Epithelial cell of esophagus (primary cell): Measurements from ENCODE around the gene HDDC2.

Experiments used
- DNase-seq: peaks from one replicate; pipeline ENCODE4 v3.0.0; 2010; ENCODE audit warnings: low read depth
- H3K4me3 ChIP-seq: 2 replicates; pipeline ENCODE4 v1.5.1; 2011; ENCODE audit warnings: mild to moderate bottlenecking, low read length, control low read depth
- CTCF ChIP-seq: IDR thresholded peaks from 2 replicates; pipeline ENCODE4 v1.5.1; 2011; ENCODE audit warnings: low read depth, mild to moderate bottlenecking, low read length, control low read depth, inconsistent platforms; ENCODE audit not compliant: insufficient read depth; ENCODE audit errors: missing control alignments

The HDDC2 gene

GRCh38 chr6:125254321-125254720 is 47.4 kb downstream of the HDDC2 start:
- no peak for DNase-seq
- H3K4me3 ChIP-seq = no peak overlapping the region
- no peak for TF ChIP-seq CTCF

- H3K4me3 ChIP-seq = no peak overlapping the region
- peak; percentile 70 for DNase-seq
- TF ChIP-seq CTCF = no peak
Observed at GRCh38 chr6:125253881-125254280, 47.9 kb downstream of the HDDC2 start.

DNA sequence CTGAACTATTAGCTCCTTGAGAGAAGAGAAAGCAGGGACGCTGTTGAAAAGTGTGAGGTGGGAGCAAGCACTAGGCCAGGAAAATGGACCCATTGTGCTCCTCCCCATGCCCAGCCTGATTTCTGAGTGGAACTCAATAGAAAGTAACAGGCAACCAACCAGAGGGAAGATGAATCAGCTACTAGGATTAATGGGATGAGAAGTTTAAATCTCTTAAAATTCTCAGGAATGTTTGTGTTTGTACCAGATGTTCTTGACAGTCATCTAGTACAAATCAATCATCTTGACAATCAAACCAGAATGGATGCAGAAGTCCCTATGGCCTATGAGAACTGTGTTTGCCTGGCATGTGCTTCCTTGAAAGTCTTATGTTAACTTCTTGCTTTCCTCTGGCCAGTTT is 48.9 kb downstream of the HDDC2 start:
- no peak for TF ChIP-seq CTCF
- no peak overlapping the region for H3K4me3 ChIP-seq
- DNase-seq = peak; percentile 31

GRCh38 chr6:125251516-125252220 is 50.1 kb downstream of the HDDC2 start:
- DNase-seq = no peak
- TF ChIP-seq CTCF = no peak
- no peak overlapping the region for H3K4me3 ChIP-seq

GRCh38 chr6:125250511-125250910 is 51.3 kb downstream of the HDDC2 start:
- no peak overlapping the region for H3K4me3 ChIP-seq
- no peak for DNase-seq
- no peak for TF ChIP-seq CTCF

- no peak for DNase-seq
- no peak overlapping the region for H3K4me3 ChIP-seq
- TF ChIP-seq CTCF = no peak
Observed at GRCh38 chr6:125248136-125248535, 53.6 kb downstream of the HDDC2 start.

DNA sequence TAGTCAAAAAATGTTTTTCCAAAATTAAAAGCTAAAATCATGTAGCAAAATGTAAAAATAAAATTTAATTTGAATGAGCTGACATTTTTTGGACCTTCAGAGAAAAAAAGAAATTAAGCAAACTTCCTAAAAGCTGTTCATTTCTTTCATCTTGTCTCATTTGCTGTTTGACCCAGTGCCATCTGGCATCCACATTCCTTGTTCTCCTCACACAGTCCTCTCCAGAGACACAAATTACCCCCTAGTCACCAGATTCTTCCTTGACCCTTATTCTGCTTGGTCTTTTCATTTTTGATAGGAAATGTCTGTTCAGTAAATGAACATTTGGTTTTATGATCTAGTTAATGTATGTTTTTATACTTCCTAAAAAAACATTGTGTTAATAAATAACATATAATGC is 55.2 kb downstream of the HDDC2 start:
- no peak for DNase-seq
- no peak overlapping the region for H3K4me3 ChIP-seq
- TF ChIP-seq CTCF = no peak
